Measurements from ENCODE around the gene ARVCF.

DNA sequence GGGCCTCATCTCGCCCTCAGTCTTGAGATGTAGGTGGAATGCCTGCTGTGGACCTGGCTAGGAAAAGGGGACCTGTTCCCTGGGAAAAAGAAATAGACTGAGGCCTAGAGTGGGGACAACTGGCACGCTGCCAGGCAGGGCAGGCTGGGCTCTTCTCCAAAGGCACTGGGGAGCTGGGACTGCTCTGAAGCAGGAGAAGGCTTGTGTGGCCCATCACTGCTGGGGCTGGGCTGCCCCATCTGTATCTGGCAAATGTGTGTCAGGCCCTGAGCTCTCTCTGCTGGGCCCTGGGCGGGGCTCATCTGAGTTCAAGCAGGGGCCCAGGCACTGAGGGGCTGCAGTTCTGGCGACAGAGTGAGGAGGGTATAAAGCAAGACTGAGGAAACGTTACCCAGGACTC lies 32.9 kb downstream of the ARVCF start:
- TF ChIP-seq, protein P1, sequence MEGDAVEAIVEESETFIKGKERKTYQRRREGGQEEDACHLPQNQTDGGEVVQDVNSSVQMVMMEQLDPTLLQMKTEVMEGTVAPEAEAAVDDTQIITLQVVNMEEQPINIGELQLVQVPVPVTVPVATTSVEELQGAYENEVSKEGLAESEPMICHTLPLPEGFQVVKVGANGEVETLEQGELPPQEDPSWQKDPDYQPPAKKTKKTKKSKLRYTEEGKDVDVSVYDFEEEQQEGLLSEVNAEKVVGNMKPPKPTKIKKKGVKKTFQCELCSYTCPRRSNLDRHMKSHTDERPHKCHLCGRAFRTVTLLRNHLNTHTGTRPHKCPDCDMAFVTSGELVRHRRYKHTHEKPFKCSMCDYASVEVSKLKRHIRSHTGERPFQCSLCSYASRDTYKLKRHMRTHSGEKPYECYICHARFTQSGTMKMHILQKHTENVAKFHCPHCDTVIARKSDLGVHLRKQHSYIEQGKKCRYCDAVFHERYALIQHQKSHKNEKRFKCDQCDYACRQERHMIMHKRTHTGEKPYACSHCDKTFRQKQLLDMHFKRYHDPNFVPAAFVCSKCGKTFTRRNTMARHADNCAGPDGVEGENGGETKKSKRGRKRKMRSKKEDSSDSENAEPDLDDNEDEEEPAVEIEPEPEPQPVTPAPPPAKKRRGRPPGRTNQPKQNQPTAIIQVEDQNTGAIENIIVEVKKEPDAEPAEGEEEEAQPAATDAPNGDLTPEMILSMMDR (IDR thresholded peaks at IDR 0.05) = no peak
- TF ChIP-seq POLR2A (IDR thresholded peaks at IDR 0.05; ENCODE audit: low read depth) (no peak), POLR2AphosphoS5 (IDR thresholded peaks at IDR 0.05) (no peak), EP300 (IDR thresholded peaks at IDR 0.05) (no peak)

All from esophagus muscularis mucosa (tissue), 4 donors.